Measurements from ENCODE around the gene ID1. TPM values are rescaled to one million over a fixed set of nuclear protein-coding genes. Genes with fewer than 3 reads are reported as not detected.

Gene ID1
- total RNA-seq, 4 donors from 2014 or later = 422 to 839 (median 555) TPM

DNA sequence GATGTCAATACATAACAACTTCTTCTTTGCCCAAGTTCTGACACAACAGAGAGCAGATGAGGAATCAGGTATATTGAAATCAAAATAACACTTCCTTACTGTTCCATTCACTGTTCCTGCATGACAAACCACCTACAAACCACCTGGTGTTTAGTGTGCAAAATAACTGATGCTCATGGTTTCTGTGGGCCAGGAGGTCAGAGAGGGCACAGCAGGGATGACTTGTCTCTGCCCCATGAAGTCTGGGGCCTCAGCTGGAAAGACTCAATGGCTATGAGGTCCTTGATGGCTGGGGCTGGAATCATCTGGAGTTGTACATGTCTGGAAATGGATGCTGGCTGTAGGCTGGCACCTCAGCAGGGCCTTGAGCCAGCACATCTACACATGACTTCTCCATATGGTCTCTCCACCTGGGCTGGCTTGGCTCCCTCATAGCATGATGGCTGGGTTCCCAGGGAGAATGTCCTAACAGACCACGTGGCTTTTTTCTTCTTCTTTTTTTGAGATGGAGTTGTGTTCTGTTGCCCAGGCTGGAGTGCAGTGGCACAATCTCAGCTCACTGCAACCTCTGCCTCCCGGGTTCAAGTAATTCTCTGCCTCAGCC, 25.2 kb downstream of the ID1 start:
- Histone ChIP-seq H3K27me3 (no peaks in the 10 kb centered on the region), H3K9me3 (no peaks in the 10 kb centered on the region), H3K4me1 (no peaks in the 10 kb centered on the region), H3K36me3 (no peaks in the 10 kb centered on the region), H3K4me3 (no peak overlapping the region), H3K27ac (no peak overlapping the region)
- TF ChIP-seq, protein P1, sequence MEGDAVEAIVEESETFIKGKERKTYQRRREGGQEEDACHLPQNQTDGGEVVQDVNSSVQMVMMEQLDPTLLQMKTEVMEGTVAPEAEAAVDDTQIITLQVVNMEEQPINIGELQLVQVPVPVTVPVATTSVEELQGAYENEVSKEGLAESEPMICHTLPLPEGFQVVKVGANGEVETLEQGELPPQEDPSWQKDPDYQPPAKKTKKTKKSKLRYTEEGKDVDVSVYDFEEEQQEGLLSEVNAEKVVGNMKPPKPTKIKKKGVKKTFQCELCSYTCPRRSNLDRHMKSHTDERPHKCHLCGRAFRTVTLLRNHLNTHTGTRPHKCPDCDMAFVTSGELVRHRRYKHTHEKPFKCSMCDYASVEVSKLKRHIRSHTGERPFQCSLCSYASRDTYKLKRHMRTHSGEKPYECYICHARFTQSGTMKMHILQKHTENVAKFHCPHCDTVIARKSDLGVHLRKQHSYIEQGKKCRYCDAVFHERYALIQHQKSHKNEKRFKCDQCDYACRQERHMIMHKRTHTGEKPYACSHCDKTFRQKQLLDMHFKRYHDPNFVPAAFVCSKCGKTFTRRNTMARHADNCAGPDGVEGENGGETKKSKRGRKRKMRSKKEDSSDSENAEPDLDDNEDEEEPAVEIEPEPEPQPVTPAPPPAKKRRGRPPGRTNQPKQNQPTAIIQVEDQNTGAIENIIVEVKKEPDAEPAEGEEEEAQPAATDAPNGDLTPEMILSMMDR (IDR thresholded peaks at IDR 0.05) = no peak
- TF ChIP-seq POLR2A (IDR thresholded peaks at IDR 0.05) = no peak
- no peak for DNase-seq
- intact Hi-C loops (cut with DNase I) = no loop called here
- 20 to 23% methylated on average over 2 of the region's 2 CpGs for WGBS, 2 donors

DNA sequence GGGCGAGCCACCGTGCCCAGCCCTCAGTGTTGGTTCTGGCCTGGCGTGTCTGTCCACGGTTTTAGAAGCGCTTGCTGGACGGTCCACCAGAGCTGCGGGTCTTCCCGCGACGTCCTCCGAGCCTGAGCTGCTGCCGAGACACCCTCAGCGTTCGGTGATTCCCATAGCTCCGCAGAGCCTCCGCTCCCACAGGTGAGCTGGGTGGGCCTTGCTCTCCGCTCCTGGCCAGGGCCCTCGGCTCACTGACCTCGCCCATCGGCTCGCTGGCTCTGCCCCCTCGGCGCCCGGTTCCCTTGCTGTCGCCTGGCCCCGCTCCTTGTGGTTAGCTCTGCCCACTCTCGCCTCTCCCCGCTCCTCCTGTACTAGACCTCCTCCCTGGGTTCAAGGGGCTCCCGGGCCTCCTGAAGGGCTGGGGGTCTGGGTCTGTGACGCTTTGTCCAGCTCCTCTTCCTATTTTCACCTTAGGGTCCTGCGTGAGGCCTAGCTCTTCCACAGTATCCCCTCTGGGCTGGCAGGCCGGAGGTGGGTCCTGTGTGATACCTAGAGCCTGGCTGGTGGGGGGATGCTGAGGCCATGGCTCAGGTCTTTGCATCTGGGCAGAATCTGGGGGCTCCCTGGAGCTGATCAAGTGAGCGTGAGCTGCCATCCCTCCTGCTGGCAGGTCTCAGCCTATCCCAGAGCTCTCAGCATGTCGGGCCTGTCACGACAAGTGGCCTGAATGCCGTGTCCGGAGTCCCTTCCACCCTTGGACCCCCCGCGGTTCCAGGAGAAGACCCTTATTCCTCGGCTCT, 27.7 kb downstream of the ID1 start:
- DNase-seq = no peak
- Histone ChIP-seq H3K9me3 (no peaks in the 10 kb centered on the region), H3K4me3 (no peak overlapping the region), H3K27me3 (peaks cover 0 to 6% (median 0%) of the 10 kb centered on the region in 4 donors), H3K36me3 (no peaks in the 10 kb centered on the region), H3K4me1 (peaks cover 0 to 4% (median 0%) of the 10 kb centered on the region in 3 donors), H3K27ac (peak overlapping the region in 1 of 4 donors; percentile 44)
- 91% methylated on average over 19 to 38 of the region's 40 CpGs for WGBS, 2 donors
- no peak for TF ChIP-seq POLR2A (IDR thresholded peaks at IDR 0.05)
- TF ChIP-seq, protein P1 (IDR thresholded peaks at IDR 0.05) = no peak
- intact Hi-C loops (cut with DNase I) = no loop called here

DNA sequence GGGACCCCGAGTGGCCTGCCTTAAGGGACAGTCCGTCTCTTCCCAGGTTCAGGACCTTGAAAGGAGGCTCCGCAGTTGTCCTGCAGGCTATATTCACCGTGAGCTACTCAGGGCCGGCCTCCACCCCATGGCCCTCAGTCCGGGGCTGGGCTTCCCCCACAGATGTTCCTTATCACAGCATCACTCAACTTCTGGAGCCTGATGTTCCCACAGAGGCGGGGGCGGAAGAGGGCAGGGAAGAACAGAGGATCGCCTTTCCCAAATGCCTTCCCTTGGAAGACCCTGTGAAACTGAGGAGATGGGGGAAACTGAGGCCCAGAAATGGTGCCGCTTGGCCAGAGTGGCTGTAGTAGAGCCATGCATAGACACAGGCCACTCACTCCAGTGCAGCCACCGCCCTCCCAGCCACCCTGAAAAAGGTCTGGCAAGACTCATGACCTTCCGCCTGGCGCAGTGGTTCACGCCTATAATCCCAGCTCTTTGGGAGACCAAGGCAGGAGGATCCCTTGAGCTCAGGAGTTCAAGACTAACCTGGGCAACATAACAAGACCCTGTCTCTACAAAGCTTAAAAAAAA, 28.3 kb downstream of the ID1 start:
- H3K9me3 ChIP-seq = no peaks in the 10 kb centered on the region
- peak overlapping the region in 1 of 4 donors; percentile 44 for H3K27ac ChIP-seq
- H3K4me3 ChIP-seq = no peak overlapping the region
- 71% methylated on average over 4 of the region's 14 CpGs; no CpG with 5 or more reads in 1 of the 2 donors for WGBS, 2 donors
- peaks cover 0 to 13% (median 0%) of the 10 kb centered on the region in 4 donors for H3K27me3 ChIP-seq
- H3K36me3 ChIP-seq = no peaks in the 10 kb centered on the region
- TF ChIP-seq, protein P1 (IDR thresholded peaks at IDR 0.05) = no peak
- TF ChIP-seq POLR2A (IDR thresholded peaks at IDR 0.05) = no peak
- no peak for DNase-seq
- H3K4me1 ChIP-seq = peaks cover 0 to 5% (median 0%) of the 10 kb centered on the region in 3 donors
- intact Hi-C loops (cut with DNase I) = no loop called here

DNA sequence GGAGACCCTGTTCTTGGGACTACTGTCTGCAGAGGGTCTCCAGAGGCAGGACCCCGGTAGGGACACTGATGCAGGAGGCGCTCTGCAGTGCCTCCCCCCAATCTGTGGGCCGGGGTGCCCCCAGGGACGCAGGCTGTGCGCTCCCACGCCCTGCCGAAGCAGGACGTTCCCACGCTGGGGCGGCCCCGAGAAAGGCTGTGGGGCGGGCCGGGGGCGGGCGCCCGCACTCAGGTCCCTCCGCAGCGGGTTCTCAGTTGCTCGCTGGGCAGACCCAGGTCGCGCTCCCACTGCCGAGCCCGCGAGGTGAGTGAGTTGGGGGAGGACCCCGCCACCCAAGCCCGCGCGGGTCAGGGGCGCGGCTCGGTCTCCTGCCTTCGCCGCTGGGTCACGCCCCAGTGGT, 32.6 kb downstream of the ID1 start, which contains the start of gene COX4I2:
Gene COX4I2 (plus strand): TSS at position 253 of the 400 bp plus-strand sequence. CDS start 1,106 bp downstream, outside the sequence.
- H3K4me3 ChIP-seq = peak within 1 kb of the TSS in 2 of 4 donors; percentile 18 to 50
- TF ChIP-seq, protein P1 (IDR thresholded peaks at IDR 0.05) = no peak
- TF ChIP-seq POLR2A (IDR thresholded peaks at IDR 0.05) = no peak
- no peak for DNase-seq
- intact Hi-C loops (cut with DNase I) = no loop called here
- peak within 1 kb of the TSS; percentile 7 to 65 (median 30) for H3K27ac ChIP-seq
- peaks cover 0 to 5% (median 0%) of the 10 kb centered on the region in 3 donors for H3K4me1 ChIP-seq
- H3K27me3 ChIP-seq = peaks cover 0 to 28% (median 0%) of the 10 kb centered on the region in 4 donors
- whole genome bisulfite sequencing, 2 donors = 22 to 31% methylated on average over 3 to 6 of the region's 34 CpGs
- no peaks in the 10 kb centered on the region for H3K36me3 ChIP-seq
- H3K9me3 ChIP-seq = no peaks in the 10 kb centered on the region
